Suprapubic skin (tissue), 4 donors: Measurements from ENCODE around the gene C16orf86. TPM values are rescaled to one million over a fixed set of nuclear protein-coding genes. Genes with fewer than 3 reads are reported as not detected.

Experiments
- DNase-seq, 2 donors: peaks; one replicate each; pipeline ENCODE4 v3.0.0-alpha.2; 2019; ENCODE audit warnings: low spot score in 2 of 2
- H3K27ac ChIP-seq: fragments of 200-600 bp; sonication (generic); one replicate; pipeline ENCODE4 v1.5.1; 2019
- H3K27me3 ChIP-seq: fragments of 200-600 bp; sonication (generic); one replicate; pipeline ENCODE4 v1.5.1; 2019
- H3K36me3 ChIP-seq: fragments of 200-600 bp; sonication (generic); one replicate; pipeline ENCODE4 v1.5.1; 2019
- H3K4me1 ChIP-seq: fragments of 200-600 bp; sonication (generic); one replicate; pipeline ENCODE4 v1.5.1; 2019
- H3K4me3 ChIP-seq: fragments of 200-600 bp; sonication (generic); one replicate; pipeline ENCODE4 v1.5.1; 2019; ENCODE audit warnings: mild to moderate bottlenecking
- H3K9me3 ChIP-seq: fragments of 200-600 bp; sonication (generic); one replicate; pipeline ENCODE4 v1.5.1; 2019
- EP300 ChIP-seq: sonication (generic); formaldehyde crosslinking; IDR thresholded peaks from one replicate; pipeline ENCODE4 v1.6.1; 2017; ENCODE audit warnings: antibody characterized with exemption
- POLR2A ChIP-seq, 2 donors: fragments of 450-650 bp; IDR thresholded peaks; one replicate each; pipeline ENCODE4 v1.6.1; 2017; ENCODE audit warnings: antibody characterized with exemption in 2 of 2, mild to moderate bottlenecking in 2 of 2, moderate library complexity in 2 of 2
- POLR2AphosphoS5 ChIP-seq, 3 donors: sonication (generic); formaldehyde crosslinking; IDR thresholded peaks; one replicate each; pipeline ENCODE4 v1.6.1; 2017; ENCODE audit warnings: antibody characterized with exemption in 3 of 3
- WGBS: methylation state at CpG from one replicate; pipeline ENCODE4 v1.1.5; 2018; 5-methylcytosine and 5-hydroxymethylcytosine counted together
- total RNA-seq, 4 donors: library from RNA; depleted of rRNA; stranded (reverse); fragments of >200 nt; gene quantifications; one replicate each; pipeline ENCODE4 v1.1.0, GENCODE V29; 2016
- TF ChIP-seq, protein P1 (sequence below), 2 donors: fragments of 200-600 bp in 1 of 2; fragments of 450-650 bp in 1 of 2; sonication (generic) in 1 of 2; IDR thresholded peaks; one replicate each; pipeline ENCODE4 v1.5.1; 2016 to 2019; ENCODE audit warnings: antibody characterized with exemption in 2 of 2, mild to moderate bottlenecking in 1 of 2, moderate library complexity in 1 of 2

The C16orf86 gene
- total RNA-seq, 4 donors from 2014 or later: 2.1 to 6.8 (median 3.6) TPM

GRCh38 chr16:67708368-67708771 lies 41.8 kb downstream of the C16orf86 start:
- TF ChIP-seq EP300 (no peak), POLR2A (IDR thresholded peaks at IDR 0.05) (no peak), POLR2AphosphoS5 (IDR thresholded peaks at IDR 0.05) (no peak)
- TF ChIP-seq, protein P1, sequence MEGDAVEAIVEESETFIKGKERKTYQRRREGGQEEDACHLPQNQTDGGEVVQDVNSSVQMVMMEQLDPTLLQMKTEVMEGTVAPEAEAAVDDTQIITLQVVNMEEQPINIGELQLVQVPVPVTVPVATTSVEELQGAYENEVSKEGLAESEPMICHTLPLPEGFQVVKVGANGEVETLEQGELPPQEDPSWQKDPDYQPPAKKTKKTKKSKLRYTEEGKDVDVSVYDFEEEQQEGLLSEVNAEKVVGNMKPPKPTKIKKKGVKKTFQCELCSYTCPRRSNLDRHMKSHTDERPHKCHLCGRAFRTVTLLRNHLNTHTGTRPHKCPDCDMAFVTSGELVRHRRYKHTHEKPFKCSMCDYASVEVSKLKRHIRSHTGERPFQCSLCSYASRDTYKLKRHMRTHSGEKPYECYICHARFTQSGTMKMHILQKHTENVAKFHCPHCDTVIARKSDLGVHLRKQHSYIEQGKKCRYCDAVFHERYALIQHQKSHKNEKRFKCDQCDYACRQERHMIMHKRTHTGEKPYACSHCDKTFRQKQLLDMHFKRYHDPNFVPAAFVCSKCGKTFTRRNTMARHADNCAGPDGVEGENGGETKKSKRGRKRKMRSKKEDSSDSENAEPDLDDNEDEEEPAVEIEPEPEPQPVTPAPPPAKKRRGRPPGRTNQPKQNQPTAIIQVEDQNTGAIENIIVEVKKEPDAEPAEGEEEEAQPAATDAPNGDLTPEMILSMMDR (IDR thresholded peaks at IDR 0.05): no peak
- H3K27ac ChIP-seq: no peak overlapping the region
- H3K4me1 ChIP-seq: peaks cover 8% of the 10 kb centered on the region
- no peak for DNase-seq
- no peaks in the 10 kb centered on the region for H3K27me3 ChIP-seq
- H3K9me3 ChIP-seq: no peaks in the 10 kb centered on the region
- 49% methylated on average over 2 of the region's 2 CpGs for WGBS
- H3K36me3 ChIP-seq: no peaks in the 10 kb centered on the region
- no peak overlapping the region for H3K4me3 ChIP-seq

DNA sequence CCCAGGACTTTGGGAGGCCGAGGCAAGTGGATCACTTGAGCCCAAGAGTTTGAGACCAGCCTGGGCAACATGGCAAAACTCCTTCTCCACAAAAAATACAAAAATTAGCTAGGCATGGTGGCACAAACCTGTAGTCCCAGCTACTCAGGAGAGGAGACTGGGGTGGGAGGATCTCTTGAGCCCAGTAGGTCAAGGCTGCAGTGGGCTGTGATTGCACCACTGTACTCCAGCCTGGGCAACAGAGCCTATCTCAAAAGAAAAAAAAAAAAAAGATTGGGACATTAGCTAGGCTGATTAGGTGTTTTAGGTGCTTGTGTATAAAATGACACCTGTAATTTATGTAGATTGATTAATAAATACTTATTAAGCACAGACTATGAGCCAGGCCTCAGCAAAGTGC lies 42.4 kb downstream of the C16orf86 start:
- Histone ChIP-seq H3K36me3 (no peaks in the 10 kb centered on the region), H3K9me3 (no peaks in the 10 kb centered on the region), H3K4me1 (peaks cover 8% of the 10 kb centered on the region), H3K27me3 (no peaks in the 10 kb centered on the region), H3K27ac (no peak overlapping the region), H3K4me3 (no peak overlapping the region)
- 100% methylated on average over 1 of the region's 1 CpG for whole genome bisulfite sequencing
- TF ChIP-seq, protein P1 (IDR thresholded peaks at IDR 0.05): no peak
- TF ChIP-seq EP300: no peak
- no peak for TF ChIP-seq POLR2AphosphoS5 (IDR thresholded peaks at IDR 0.05)
- no peak for TF ChIP-seq POLR2A (IDR thresholded peaks at IDR 0.05)
- no peak for DNase-seq

DNA sequence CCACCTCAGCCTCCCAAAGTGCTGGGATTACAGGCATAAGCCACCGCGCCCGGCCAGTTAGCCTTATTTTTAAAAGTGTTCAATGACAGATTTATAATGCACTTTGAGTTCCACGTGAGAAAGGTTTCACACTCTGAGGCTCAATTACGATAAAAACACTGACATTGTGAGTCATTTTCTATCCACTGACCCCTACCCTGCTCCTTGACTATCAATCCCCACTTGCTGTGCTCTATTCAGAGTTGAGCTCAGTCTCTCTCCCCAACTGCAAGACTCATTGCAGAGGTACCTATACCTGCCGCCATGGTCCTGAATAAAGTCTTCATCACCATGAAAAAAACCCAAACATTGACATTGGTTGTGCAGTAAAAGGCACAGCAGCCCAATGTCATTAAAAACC lies 44.0 kb downstream of the C16orf86 start:
- Histone ChIP-seq H3K4me1 (peaks cover 8% of the 10 kb centered on the region), H3K9me3 (no peaks in the 10 kb centered on the region), H3K27me3 (no peaks in the 10 kb centered on the region), H3K36me3 (no peaks in the 10 kb centered on the region), H3K27ac (no peak overlapping the region), H3K4me3 (no peak overlapping the region)
- 96% methylated on average over 6 of the region's 6 CpGs for WGBS
- TF ChIP-seq POLR2A (IDR thresholded peaks at IDR 0.05) (no peak), POLR2AphosphoS5 (IDR thresholded peaks at IDR 0.05) (no peak)
- TF ChIP-seq, protein P1 (IDR thresholded peaks at IDR 0.05): no peak
- no peak for DNase-seq

- Histone ChIP-seq H3K27ac (no peak overlapping the region), H3K9me3 (no peaks in the 10 kb centered on the region), H3K27me3 (no peaks in the 10 kb centered on the region), H3K4me3 (no peak overlapping the region), H3K36me3 (no peaks in the 10 kb centered on the region), H3K4me1 (peaks cover 17% of the 10 kb centered on the region)
- 91% methylated on average over 5 of the region's 5 CpGs for WGBS
- TF ChIP-seq POLR2AphosphoS5 (IDR thresholded peaks at IDR 0.05) (no peak), POLR2A (IDR thresholded peaks at IDR 0.05) (no peak), EP300 (no peak)
- TF ChIP-seq, protein P1 (IDR thresholded peaks at IDR 0.05): no peak
- DNase-seq: no peak
Observed at GRCh38 chr16:67713647-67714273, 47.1 kb downstream of the C16orf86 start.

- H3K4me1 ChIP-seq: peaks cover 13% of the 10 kb centered on the region
- no peak for TF ChIP-seq POLR2AphosphoS5 (IDR thresholded peaks at IDR 0.05)
- TF ChIP-seq POLR2A (IDR thresholded peaks at IDR 0.05): no peak
- TF ChIP-seq, protein P1 (IDR thresholded peaks at IDR 0.05): no peak
- H3K9me3 ChIP-seq: no peaks in the 10 kb centered on the region
- 93% methylated on average over 1 of the region's 1 CpG for WGBS
- no peaks in the 10 kb centered on the region for H3K27me3 ChIP-seq
- H3K4me3 ChIP-seq: no peak overlapping the region
- H3K27ac ChIP-seq: no peak overlapping the region
- DNase-seq: no peak
- H3K36me3 ChIP-seq: no peaks in the 10 kb centered on the region
Observed at GRCh38 chr16:67714522-67714921, 47.9 kb downstream of the C16orf86 start.
